ENCODE data around the gene CAPN10.

CAPN10 gene

GRCh38 chr2:240642061-240642805, 55.7 kb downstream of the CAPN10 start:
- no peak for DNase-seq

- DNase-seq: no peak
Observed at GRCh38 chr2:240642806-240643092, 56.2 kb downstream of the CAPN10 start.

- DNase-seq: no peak
Observed at GRCh38 chr2:240643093-240643810, 56.7 kb downstream of the CAPN10 start.

GRCh38 chr2:240643811-240644150, 57.2 kb downstream of the CAPN10 start:
- DNase-seq: no peak

GRCh38 chr2:240644171-240644651, 57.7 kb downstream of the CAPN10 start:
- no peak for DNase-seq

GRCh38 chr2:240644859-240645301, 58.3 kb downstream of the CAPN10 start:
- no peak for DNase-seq

GRCh38 chr2:240645346-240645745, 58.8 kb downstream of the CAPN10 start:
- DNase-seq: no peak

- DNase-seq: no peak
Observed at GRCh38 chr2:240645801-240646175, 59.3 kb downstream of the CAPN10 start.

- DNase-seq: no peak
Observed at GRCh38 chr2:240646176-240646899, 59.8 kb downstream of the CAPN10 start.

GRCh38 chr2:240646900-240647502, 60.5 kb downstream of the CAPN10 start:
- DNase-seq: no peak

GRCh38 chr2:240647503-240648154, 61.1 kb downstream of the CAPN10 start:
- no peak for DNase-seq

GRCh38 chr2:240648155-240648649, 61.7 kb downstream of the CAPN10 start:
- no peak for DNase-seq
